ENCODE results near the gene SPATA7.

SPATA7 gene

GRCh38 chr14:88476214-88476774 lies 90.8 kb downstream of the SPATA7 start:
- peak; percentile 18 for DNase-seq (ENCODE audit: low read depth)
- TF ChIP-seq CTCF (conservative IDR thresholded peaks at IDR 0.05; ENCODE audit: control insufficient read depth, insufficient read depth, low read depth, low read length) = no peak
- no peak overlapping the region for H3K4me3 ChIP-seq (ENCODE audit: control insufficient read depth, low read depth, low read length)

GRCh38 chr14:88476825-88477224 lies 91.4 kb downstream of the SPATA7 start:
- no peak overlapping the region for H3K4me3 ChIP-seq (ENCODE audit: control insufficient read depth, low read depth, low read length)
- DNase-seq (ENCODE audit: low read depth) = no peak
- TF ChIP-seq CTCF (conservative IDR thresholded peaks at IDR 0.05; ENCODE audit: control insufficient read depth, insufficient read depth, low read depth, low read length) = no peak

- DNase-seq (ENCODE audit: low read depth) = no peak
- H3K4me3 ChIP-seq (ENCODE audit: control insufficient read depth, low read depth, low read length) = no peak overlapping the region
- TF ChIP-seq CTCF (conservative IDR thresholded peaks at IDR 0.05; ENCODE audit: control insufficient read depth, insufficient read depth, low read depth, low read length) = no peak
Observed at GRCh38 chr14:88477513-88478250, 92.2 kb downstream of the SPATA7 start.

GRCh38 chr14:88478931-88479330 lies 93.5 kb downstream of the SPATA7 start:
- TF ChIP-seq CTCF (conservative IDR thresholded peaks at IDR 0.05; ENCODE audit: control insufficient read depth, insufficient read depth, low read depth, low read length) = no peak
- H3K4me3 ChIP-seq (ENCODE audit: control insufficient read depth, low read depth, low read length) = no peak overlapping the region
- DNase-seq (ENCODE audit: low read depth) = no peak

GRCh38 chr14:88479574-88479987 lies 94.1 kb downstream of the SPATA7 start:
- TF ChIP-seq CTCF (conservative IDR thresholded peaks at IDR 0.05; ENCODE audit: control insufficient read depth, insufficient read depth, low read depth, low read length) = no peak
- no peak overlapping the region for H3K4me3 ChIP-seq (ENCODE audit: control insufficient read depth, low read depth, low read length)
- DNase-seq (ENCODE audit: low read depth) = no peak

GRCh38 chr14:88481059-88481458 lies 95.6 kb downstream of the SPATA7 start:
- DNase-seq (ENCODE audit: low read depth) = no peak
- H3K4me3 ChIP-seq (ENCODE audit: control insufficient read depth, low read depth, low read length) = no peak overlapping the region
- TF ChIP-seq CTCF (conservative IDR thresholded peaks at IDR 0.05; ENCODE audit: control insufficient read depth, insufficient read depth, low read depth, low read length) = no peak

All from fibroblast of mammary gland (primary cell).